Ishikawa (cell line): ENCODE measurements around the gene DTX3.

ENCODE experiments used
- CEBPB ChIP-seq: IDR thresholded peaks from 2 replicates; pipeline ENCODE4 v1.6.1; 2012
- CREB1 ChIP-seq: IDR thresholded peaks from 2 replicates; pipeline ENCODE4 v1.6.1; 2012; ENCODE audit warnings: low read depth
- EGR1 ChIP-seq: IDR thresholded peaks from 2 replicates; pipeline ENCODE4 v1.6.1; 2012
- EP300 ChIP-seq: IDR thresholded peaks from 2 replicates; pipeline ENCODE4 v1.6.1; 2012; ENCODE audit warnings: borderline replicate concordance
- FOXM1 ChIP-seq: IDR thresholded peaks from 2 replicates; pipeline ENCODE4 v1.6.1; 2012; ENCODE audit warnings: low read depth, borderline replicate concordance
- MAX ChIP-seq: IDR thresholded peaks from 2 replicates; pipeline ENCODE4 v1.6.1; 2012
- NFIC ChIP-seq: IDR thresholded peaks from 2 replicates; pipeline ENCODE4 v1.6.1; 2012
- RAD21 ChIP-seq: IDR thresholded peaks from 2 replicates; pipeline ENCODE4 v1.6.1; 2012; ENCODE audit warnings: low read depth
- TAF1 ChIP-seq: IDR thresholded peaks from 2 replicates; pipeline ENCODE4 v1.6.1; 2012; ENCODE audit warnings: low read depth, mild to moderate bottlenecking
- TCF12 ChIP-seq: IDR thresholded peaks from 2 replicates; pipeline ENCODE4 v1.6.1; 2012; ENCODE audit warnings: low read depth
- TEAD4 ChIP-seq: IDR thresholded peaks from 2 replicates; pipeline ENCODE4 v1.6.1; 2012
- USF1 ChIP-seq: IDR thresholded peaks from 2 replicates; pipeline ENCODE4 v1.6.1; 2012
- YY1 ChIP-seq: IDR thresholded peaks from 2 replicates; pipeline ENCODE4 v1.6.1; 2012; ENCODE audit warnings: low read depth
- ZBTB7A ChIP-seq: IDR thresholded peaks from 2 replicates; pipeline ENCODE4 v1.6.1; 2012; ENCODE audit warnings: low read depth
- TF ChIP-seq, protein P1 (sequence below): IDR thresholded peaks from 2 replicates; pipeline ENCODE4 v1.6.1; 2012; ENCODE audit warnings: low read depth, mild to moderate bottlenecking

Gene DTX3

GRCh38 chr12:57563358-57563757 lies 41.3 kb upstream of the DTX3 start:
- TF ChIP-seq TCF12 = no peak
- no peak for TF ChIP-seq CREB1
- TF ChIP-seq MAX = no peak
- no peak for TF ChIP-seq RAD21
- TF ChIP-seq TEAD4 = no peak
- TF ChIP-seq YY1 = no peak
- no peak for TF ChIP-seq EGR1
- TF ChIP-seq USF1 = no peak
- TF ChIP-seq FOXM1 = no peak
- TF ChIP-seq CEBPB = no peak
- no peak for TF ChIP-seq NFIC
- TF ChIP-seq, protein P1, sequence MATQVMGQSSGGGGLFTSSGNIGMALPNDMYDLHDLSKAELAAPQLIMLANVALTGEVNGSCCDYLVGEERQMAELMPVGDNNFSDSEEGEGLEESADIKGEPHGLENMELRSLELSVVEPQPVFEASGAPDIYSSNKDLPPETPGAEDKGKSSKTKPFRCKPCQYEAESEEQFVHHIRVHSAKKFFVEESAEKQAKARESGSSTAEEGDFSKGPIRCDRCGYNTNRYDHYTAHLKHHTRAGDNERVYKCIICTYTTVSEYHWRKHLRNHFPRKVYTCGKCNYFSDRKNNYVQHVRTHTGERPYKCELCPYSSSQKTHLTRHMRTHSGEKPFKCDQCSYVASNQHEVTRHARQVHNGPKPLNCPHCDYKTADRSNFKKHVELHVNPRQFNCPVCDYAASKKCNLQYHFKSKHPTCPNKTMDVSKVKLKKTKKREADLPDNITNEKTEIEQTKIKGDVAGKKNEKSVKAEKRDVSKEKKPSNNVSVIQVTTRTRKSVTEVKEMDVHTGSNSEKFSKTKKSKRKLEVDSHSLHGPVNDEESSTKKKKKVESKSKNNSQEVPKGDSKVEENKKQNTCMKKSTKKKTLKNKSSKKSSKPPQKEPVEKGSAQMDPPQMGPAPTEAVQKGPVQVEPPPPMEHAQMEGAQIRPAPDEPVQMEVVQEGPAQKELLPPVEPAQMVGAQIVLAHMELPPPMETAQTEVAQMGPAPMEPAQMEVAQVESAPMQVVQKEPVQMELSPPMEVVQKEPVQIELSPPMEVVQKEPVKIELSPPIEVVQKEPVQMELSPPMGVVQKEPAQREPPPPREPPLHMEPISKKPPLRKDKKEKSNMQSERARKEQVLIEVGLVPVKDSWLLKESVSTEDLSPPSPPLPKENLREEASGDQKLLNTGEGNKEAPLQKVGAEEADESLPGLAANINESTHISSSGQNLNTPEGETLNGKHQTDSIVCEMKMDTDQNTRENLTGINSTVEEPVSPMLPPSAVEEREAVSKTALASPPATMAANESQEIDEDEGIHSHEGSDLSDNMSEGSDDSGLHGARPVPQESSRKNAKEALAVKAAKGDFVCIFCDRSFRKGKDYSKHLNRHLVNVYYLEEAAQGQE = no peak
- no peak for TF ChIP-seq TAF1

DNA sequence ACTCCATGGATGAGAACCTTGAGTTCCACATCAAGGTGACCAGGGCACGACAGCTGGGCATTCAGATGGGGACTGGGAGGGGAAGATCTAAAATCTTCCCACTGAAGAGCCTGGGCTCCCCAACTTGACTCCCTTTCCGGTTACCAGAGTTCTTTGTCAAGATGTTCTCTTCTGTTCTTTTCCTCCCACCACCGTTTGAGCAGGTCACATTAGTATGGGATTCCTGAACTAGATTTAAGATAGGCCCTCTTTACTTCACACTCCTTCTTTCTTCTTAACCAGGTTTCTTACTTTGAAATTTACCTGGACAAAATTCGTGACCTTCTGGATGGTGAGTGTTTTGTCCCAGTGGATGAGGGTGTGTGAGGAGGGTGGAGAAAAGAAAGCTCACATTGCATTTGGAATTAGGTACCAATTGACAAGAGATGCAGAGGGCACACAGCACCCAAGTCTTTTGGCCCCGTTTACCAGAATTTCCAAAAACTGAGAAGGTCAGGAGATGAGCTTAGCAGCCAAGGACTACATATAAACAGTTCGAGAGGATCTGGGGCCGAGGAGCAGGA lies 40.4 kb upstream of the DTX3 start:
- TF ChIP-seq TEAD4 = no peak
- no peak for TF ChIP-seq EP300

- TF ChIP-seq YY1 = no peak
- TF ChIP-seq, protein P1 = no peak
- no peak for TF ChIP-seq TEAD4
Measured at GRCh38 chr12:57568838-57569237, 35.8 kb upstream of the DTX3 start.

- TF ChIP-seq TEAD4 (no peak), TAF1 (no peak), TCF12 (no peak), ZBTB7A (no peak), EP300 (no peak), CREB1 (no peak), YY1 (no peak), MAX (no peak), FOXM1 (no peak), RAD21 (no peak), USF1 (no peak), EGR1 (no peak), CEBPB (no peak), NFIC (no peak)
- TF ChIP-seq, protein P1 = no peak
Measured at GRCh38 chr12:57569858-57570257, 34.8 kb upstream of the DTX3 start.

- TF ChIP-seq, protein P1 = no peak
- no peak for TF ChIP-seq CEBPB
- TF ChIP-seq RAD21 = no peak
- no peak for TF ChIP-seq CREB1
- TF ChIP-seq EGR1 = no peak
- TF ChIP-seq YY1 = no peak
- TF ChIP-seq FOXM1 = no peak
- TF ChIP-seq TAF1 = no peak
- no peak for TF ChIP-seq USF1
- no peak for TF ChIP-seq MAX
- TF ChIP-seq TCF12 = no peak
- no peak for TF ChIP-seq NFIC
- TF ChIP-seq EP300 = no peak
- TF ChIP-seq TEAD4 = no peak
- TF ChIP-seq ZBTB7A = no peak
Measured at GRCh38 chr12:57571926-57572762, 32.5 kb upstream of the DTX3 start.
